Gastrocnemius medialis (tissue), 4 donors: ENCODE data around the gene RNASEH1. TPM values are rescaled to one million over a fixed set of nuclear protein-coding genes. Genes with fewer than 3 reads are reported as not detected.
"Not testable (repeated sequence)": the region's sequence is repeated elsewhere in the genome, so short reads cannot be mapped to it uniquely, and the experiment has no call there.

Experiments used
- ATAC-seq, 2 donors: fragments of 150-250 bp; one replicate each; pipeline ENCODE4 v1.9.1; 2016
- DNase-seq, 2 donors: peaks; one replicate each; pipeline ENCODE4 v3.0.0-alpha.2; 2019
- H3K27ac ChIP-seq, 4 donors: fragments of 200-600 bp; sonication (generic); 1 replicate in 1 of 4; 2 replicates in 3 of 4; pipeline ENCODE4 v1.5.1; 2016 to 2018; ENCODE audit warnings: mild to moderate bottlenecking in 2 of 4, moderate library complexity in 1 of 4
- H3K27me3 ChIP-seq, 3 donors: fragments of 200-600 bp; sonication (generic) in 2 of 3; 1 replicate in 1 of 3; 2 replicates in 2 of 3; pipeline versions ENCODE4 v1.5.1 to v1.6.0; 2016 to 2019; ENCODE audit warnings: mild to moderate bottlenecking in 1 of 3, moderate library complexity in 1 of 3
- H3K36me3 ChIP-seq, 2 donors: fragments of 200-600 bp; sonication (generic) in 1 of 2; one replicate each; pipeline ENCODE4 v1.5.1; 2017 to 2018
- H3K4me1 ChIP-seq, 2 donors: fragments of 200-600 bp; sonication (generic) in 1 of 2; one replicate each; pipeline ENCODE4 v1.5.1; 2016 to 2017; ENCODE audit warnings: mild to moderate bottlenecking in 2 of 2
- H3K4me3 ChIP-seq, 4 donors: fragments of 200-600 bp; sonication (generic) in 3 of 4; 1 replicate in 1 of 4; 2 replicates in 3 of 4; pipeline ENCODE4 v1.5.1; 2016 to 2019; ENCODE audit warnings: mild to moderate bottlenecking in 2 of 4
- H3K9me3 ChIP-seq, 3 donors: fragments of 200-600 bp; sonication (generic) in 2 of 3; 1 replicate in 1 of 3; 2 replicates in 2 of 3; pipeline ENCODE4 v1.5.1; 2016 to 2019
- POLR2A ChIP-seq, 2 donors: fragments of 450-650 bp; IDR thresholded peaks; one replicate each; pipeline ENCODE4 v1.6.1; 2017; ENCODE audit warnings: antibody characterized with exemption in 2 of 2, mild to moderate bottlenecking in 2 of 2, moderate library complexity in 2 of 2
- in situ Hi-C, 4 donors: fragments of 200-750 bp; cut with MboI; loops; one replicate each; pipeline versions ENCODE4 v1.15.0 to v1.8.0; 2017; ENCODE audit warnings: low sequenced_read_pairs in 4 of 4
- intact Hi-C: fragments of 100-400 bp; cut with DNase I; formaldehyde crosslinking; loops from one replicate; pipeline ENCODE4 v1.15.1; 2023; ENCODE audit warnings: low total_unique reads
- total RNA-seq, 4 donors: library from RNA; depleted of rRNA; stranded (reverse); fragments of >200 nt; gene quantifications; one replicate each; pipeline versions ENCODE4 v1.1.0 to v1.2.3, GENCODE V29; 2016
- TF ChIP-seq, protein P1 (sequence below), 5 experiments: fragments of 450-650 bp in 3 of 5; fragments of 200-600 bp in 2 of 5; sonication (generic) in 2 of 5; IDR thresholded peaks in 4 of 5; conservative IDR thresholded peaks in 1 of 5; 1 replicate in 4 of 5; 2 replicates in 1 of 5; pipeline ENCODE4 v1.5.1; 2016 to 2019; ENCODE audit warnings: antibody characterized with exemption in 5 of 5, mild to moderate bottlenecking in 3 of 5, moderate library complexity in 3 of 5

RNASEH1 gene
- total RNA-seq, 4 donors from 2014 or later, result 20.6 to 27.4 (median 23.6) TPM

DNA sequence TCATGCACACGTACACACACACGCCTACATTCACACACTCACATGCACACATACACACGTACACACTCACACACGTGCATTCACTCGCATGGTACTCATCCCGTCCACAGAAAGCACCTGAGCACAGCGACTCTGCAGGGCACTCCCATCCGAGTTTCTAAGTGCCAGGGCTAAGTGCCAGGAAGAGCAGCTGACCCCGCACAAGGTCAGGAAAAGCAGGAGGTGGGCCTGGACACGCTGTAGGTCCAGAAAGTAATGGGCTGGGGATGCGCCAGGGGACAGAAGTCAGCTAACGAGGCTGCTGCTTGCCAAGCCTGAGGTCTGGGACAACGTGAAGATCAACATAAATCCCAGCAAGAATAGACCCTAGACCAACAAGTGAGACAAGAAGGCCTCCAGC lies 54.6 kb downstream of the RNASEH1 start:
- Histone ChIP-seq H3K4me3 (no peak overlapping the region), H3K9me3 (no peaks in the 10 kb centered on the region), H3K27ac (no peak overlapping the region), H3K4me1 (peaks cover 0 to 13% of the 10 kb centered on the region in 2 donors), H3K36me3 (peaks cover 0 to 43% of the 10 kb centered on the region in 2 donors), H3K27me3 (no peaks in the 10 kb centered on the region)
- TF ChIP-seq, protein P1, sequence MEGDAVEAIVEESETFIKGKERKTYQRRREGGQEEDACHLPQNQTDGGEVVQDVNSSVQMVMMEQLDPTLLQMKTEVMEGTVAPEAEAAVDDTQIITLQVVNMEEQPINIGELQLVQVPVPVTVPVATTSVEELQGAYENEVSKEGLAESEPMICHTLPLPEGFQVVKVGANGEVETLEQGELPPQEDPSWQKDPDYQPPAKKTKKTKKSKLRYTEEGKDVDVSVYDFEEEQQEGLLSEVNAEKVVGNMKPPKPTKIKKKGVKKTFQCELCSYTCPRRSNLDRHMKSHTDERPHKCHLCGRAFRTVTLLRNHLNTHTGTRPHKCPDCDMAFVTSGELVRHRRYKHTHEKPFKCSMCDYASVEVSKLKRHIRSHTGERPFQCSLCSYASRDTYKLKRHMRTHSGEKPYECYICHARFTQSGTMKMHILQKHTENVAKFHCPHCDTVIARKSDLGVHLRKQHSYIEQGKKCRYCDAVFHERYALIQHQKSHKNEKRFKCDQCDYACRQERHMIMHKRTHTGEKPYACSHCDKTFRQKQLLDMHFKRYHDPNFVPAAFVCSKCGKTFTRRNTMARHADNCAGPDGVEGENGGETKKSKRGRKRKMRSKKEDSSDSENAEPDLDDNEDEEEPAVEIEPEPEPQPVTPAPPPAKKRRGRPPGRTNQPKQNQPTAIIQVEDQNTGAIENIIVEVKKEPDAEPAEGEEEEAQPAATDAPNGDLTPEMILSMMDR (IDR thresholded peaks at IDR 0.05 in 4 of 5, conservative IDR thresholded peaks at IDR 0.05 in 1 of 5), result no peak
- TF ChIP-seq POLR2A (IDR thresholded peaks at IDR 0.05), result no peak
- in situ Hi-C loops, result no loop called here
- ATAC-seq, result no peak
- intact Hi-C loops, result no loop called here
- DNase-seq, result no peak

- in situ Hi-C loops (no loop called here), intact Hi-C loops (no loop called here)
- peaks cover 0 to 47% of the 10 kb centered on the region in 2 donors for H3K36me3 ChIP-seq
- no peaks in the 10 kb centered on the region for H3K9me3 ChIP-seq
- DNase-seq (no peak), ATAC-seq (no peak)
- H3K4me1 ChIP-seq, result peaks cover 0 to 13% of the 10 kb centered on the region in 2 donors
- H3K27me3 ChIP-seq, result no peaks in the 10 kb centered on the region
- H3K4me3 ChIP-seq, result no peak overlapping the region
- H3K27ac ChIP-seq, result no peak overlapping the region
- TF ChIP-seq POLR2A (IDR thresholded peaks at IDR 0.05), result no peak
- TF ChIP-seq, protein P1 (IDR thresholded peaks at IDR 0.05 in 4 of 5, conservative IDR thresholded peaks at IDR 0.05 in 1 of 5), result no peak
Measured at GRCh38 chr2:3503046-3503445, 55.1 kb downstream of the RNASEH1 start.

DNA sequence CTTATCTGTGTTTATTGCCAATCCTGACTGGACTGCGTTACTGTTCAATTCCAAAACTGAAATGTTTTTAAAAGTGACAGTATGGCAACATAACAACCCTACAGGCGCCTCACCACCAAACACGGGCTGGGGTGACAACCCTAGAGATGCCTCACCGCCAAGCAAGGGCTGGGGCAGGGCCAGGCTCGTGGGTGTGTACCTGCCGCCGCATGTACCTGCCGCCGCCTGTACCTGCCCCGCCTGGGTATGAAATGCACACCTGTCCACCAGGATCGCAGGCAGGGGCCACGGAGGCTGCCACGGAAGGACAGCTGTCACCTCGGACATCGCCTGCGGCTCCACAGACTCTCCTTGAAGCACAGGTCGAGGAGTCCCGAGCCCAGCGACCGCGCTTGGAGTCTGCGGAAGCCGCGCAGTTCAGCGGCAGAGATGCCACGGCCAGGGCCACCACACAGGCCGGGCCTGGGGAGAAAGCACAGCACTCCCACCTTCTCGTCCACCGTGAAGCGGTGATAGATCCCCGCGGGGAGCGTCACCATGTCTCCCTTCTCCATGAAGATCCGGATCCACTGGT lies 57.7 kb downstream of the RNASEH1 start:
- ATAC-seq (no peak), DNase-seq (no peak)
- no peaks in the 10 kb centered on the region for H3K27me3 ChIP-seq
- intact Hi-C loops (no loop called here), in situ Hi-C loops (no loop called here)
- H3K27ac ChIP-seq, result no peak overlapping the region
- TF ChIP-seq, protein P1 (IDR thresholded peaks at IDR 0.05 in 4 of 5, conservative IDR thresholded peaks at IDR 0.05 in 1 of 5), result no peak
- TF ChIP-seq POLR2A (IDR thresholded peaks at IDR 0.05), result no peak
- no peaks in the 10 kb centered on the region for H3K9me3 ChIP-seq
- H3K36me3 ChIP-seq, result peaks cover 0 to 70% of the 10 kb centered on the region in 2 donors
- no peak overlapping the region for H3K4me3 ChIP-seq
- peaks cover 0 to 4% of the 10 kb centered on the region in 2 donors for H3K4me1 ChIP-seq

DNA sequence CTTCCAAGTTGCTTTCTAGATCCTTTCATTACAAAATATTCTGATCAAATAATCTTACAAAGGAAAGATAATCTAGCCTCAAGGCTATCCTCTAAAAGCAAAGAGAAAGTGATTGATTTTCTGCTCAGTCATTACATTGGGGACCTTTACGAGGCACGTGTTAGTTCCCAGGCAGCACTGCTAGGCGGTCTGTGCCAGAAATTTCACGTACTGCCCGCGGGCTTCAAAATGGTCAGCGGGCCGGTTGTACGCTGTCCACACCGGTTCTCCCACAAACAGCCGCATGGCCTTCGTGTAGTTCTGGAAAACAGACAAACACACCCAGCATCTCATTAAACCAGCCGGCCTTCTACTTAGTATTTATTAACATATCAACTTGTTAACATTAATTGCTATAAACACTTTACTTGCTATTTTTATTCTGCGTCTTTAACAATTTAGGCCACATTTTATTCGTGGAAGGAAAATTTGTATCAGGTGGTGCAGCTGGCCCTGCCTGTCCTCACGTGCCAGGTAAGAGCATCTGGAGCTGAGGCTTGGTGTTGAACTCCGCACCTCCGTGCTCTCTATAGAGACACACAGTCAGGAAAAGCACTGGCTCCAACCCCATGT lies 59.2 kb downstream of the RNASEH1 start:
- Histone ChIP-seq H3K9me3 (no peaks in the 10 kb centered on the region), H3K4me3 (no peak overlapping the region), H3K4me1 (no peaks in the 10 kb centered on the region), H3K36me3 (peaks cover 0 to 58% of the 10 kb centered on the region in 2 donors), H3K27ac (no peak overlapping the region), H3K27me3 (no peaks in the 10 kb centered on the region)
- ATAC-seq (no peak), DNase-seq (no peak)
- intact Hi-C loops (no loop called here), in situ Hi-C loops (no loop called here)
- TF ChIP-seq POLR2A (IDR thresholded peaks at IDR 0.05), result no peak
- TF ChIP-seq, protein P1 (IDR thresholded peaks at IDR 0.05 in 4 of 5, conservative IDR thresholded peaks at IDR 0.05 in 1 of 5), result no peak

- DNase-seq, intact Hi-C loops, H3K27ac ChIP-seq, in situ Hi-C loops, H3K4me1 ChIP-seq, H3K27me3 ChIP-seq, H3K9me3 ChIP-seq, H3K4me3 ChIP-seq, ATAC-seq: not testable (repeated sequence)
- H3K36me3 ChIP-seq, result peaks cover 0 to 53% of the 10 kb centered on the region in 2 donors
Measured at GRCh38 chr2:3496708-3497080, 61.4 kb downstream of the RNASEH1 start.

Other genes starting within 250 kb of the RNASEH1 start
- gene EIPR1, start 180.5 kb downstream of the RNASEH1 start, total RNA-seq, result 10 to 100 TPM; 23.2 to 30.5 (median 24.4) TPM
- gene TRAPPC12, start 178.6 kb downstream of the RNASEH1 start, total RNA-seq, result 10 to 100 TPM; 36.6 to 57.4 (median 53.1) TPM
- 10 to 100 TPM; 40.2 to 98.6 (median 92.3) TPM for gene ADI1, start 38.8 kb downstream of the RNASEH1 start, total RNA-seq
- 1,000 to 10,000 TPM; 1,367 to 1,677 (median 1,461) TPM for gene RPS7, start 16.9 kb upstream of the RNASEH1 start, total RNA-seq
- under 1 TPM in 2 of 4 donors, not detected in 2; 0.29 to 0.36 TPM for gene COLEC11, start 36.8 kb upstream of the RNASEH1 start, total RNA-seq
- gene ALLC, start 99.9 kb upstream of the RNASEH1 start, total RNA-seq, result not detected
- not detected for gene DCDC2C, start 145.2 kb upstream of the RNASEH1 start, total RNA-seq